Muscle layer of colon (tissue), 2 donors: ENCODE data around the gene PLXNA2.

Source experiments
- H3K27ac ChIP-seq: one replicate; pipeline ENCODE4 v1.7.0; 2013; ENCODE audit warnings: low read depth, mild to moderate bottlenecking, low read length, moderate library complexity
- H3K27me3 ChIP-seq, 2 donors: one replicate each; pipeline ENCODE4 v1.7.0; 2013; ENCODE audit warnings: low read length in 2 of 2, mild to moderate bottlenecking in 2 of 2; ENCODE audit not compliant: insufficient read depth in 2 of 2, control insufficient read depth in 1 of 2
- H3K36me3 ChIP-seq: one replicate; pipeline ENCODE4 v1.7.0; 2013; ENCODE audit warnings: mild to moderate bottlenecking, low read length; ENCODE audit not compliant: insufficient read depth
- H3K4me1 ChIP-seq: one replicate; pipeline ENCODE4 v1.7.0; 2013; ENCODE audit warnings: mild to moderate bottlenecking, low read length; ENCODE audit not compliant: insufficient read depth
- H3K4me3 ChIP-seq, 2 donors: one replicate each; pipeline ENCODE4 v1.7.0; 2013; ENCODE audit warnings: low read length in 2 of 2, low read depth in 1 of 2, mild to moderate bottlenecking in 1 of 2, moderate library complexity in 1 of 2
- H3K9ac ChIP-seq: one replicate; pipeline ENCODE4 v1.7.0; 2013; ENCODE audit warnings: low read length
- H3K9me3 ChIP-seq: one replicate; pipeline ENCODE4 v1.7.0; 2013; ENCODE audit warnings: mild to moderate bottlenecking, low read length
- donor health status: abdominal sarcoma.
- donor health status: Adenocarcinoma of cecum.

PLXNA2 gene, protein sequence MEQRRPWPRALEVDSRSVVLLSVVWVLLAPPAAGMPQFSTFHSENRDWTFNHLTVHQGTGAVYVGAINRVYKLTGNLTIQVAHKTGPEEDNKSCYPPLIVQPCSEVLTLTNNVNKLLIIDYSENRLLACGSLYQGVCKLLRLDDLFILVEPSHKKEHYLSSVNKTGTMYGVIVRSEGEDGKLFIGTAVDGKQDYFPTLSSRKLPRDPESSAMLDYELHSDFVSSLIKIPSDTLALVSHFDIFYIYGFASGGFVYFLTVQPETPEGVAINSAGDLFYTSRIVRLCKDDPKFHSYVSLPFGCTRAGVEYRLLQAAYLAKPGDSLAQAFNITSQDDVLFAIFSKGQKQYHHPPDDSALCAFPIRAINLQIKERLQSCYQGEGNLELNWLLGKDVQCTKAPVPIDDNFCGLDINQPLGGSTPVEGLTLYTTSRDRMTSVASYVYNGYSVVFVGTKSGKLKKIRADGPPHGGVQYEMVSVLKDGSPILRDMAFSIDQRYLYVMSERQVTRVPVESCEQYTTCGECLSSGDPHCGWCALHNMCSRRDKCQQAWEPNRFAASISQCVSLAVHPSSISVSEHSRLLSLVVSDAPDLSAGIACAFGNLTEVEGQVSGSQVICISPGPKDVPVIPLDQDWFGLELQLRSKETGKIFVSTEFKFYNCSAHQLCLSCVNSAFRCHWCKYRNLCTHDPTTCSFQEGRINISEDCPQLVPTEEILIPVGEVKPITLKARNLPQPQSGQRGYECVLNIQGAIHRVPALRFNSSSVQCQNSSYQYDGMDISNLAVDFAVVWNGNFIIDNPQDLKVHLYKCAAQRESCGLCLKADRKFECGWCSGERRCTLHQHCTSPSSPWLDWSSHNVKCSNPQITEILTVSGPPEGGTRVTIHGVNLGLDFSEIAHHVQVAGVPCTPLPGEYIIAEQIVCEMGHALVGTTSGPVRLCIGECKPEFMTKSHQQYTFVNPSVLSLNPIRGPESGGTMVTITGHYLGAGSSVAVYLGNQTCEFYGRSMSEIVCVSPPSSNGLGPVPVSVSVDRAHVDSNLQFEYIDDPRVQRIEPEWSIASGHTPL (N-terminal part only)

GRCh38 chr1:208243967-208244916 is at the start of gene PLXNA2:
Gene PLXNA2, minus strand, starts transcription at chr1:208244384. Its CDS starts 26,462 bp downstream, at chr1:208217922.
- H3K9ac ChIP-seq = peak within 1 kb of the TSS; percentile 60
- H3K27ac ChIP-seq = peak within 1 kb of the TSS; percentile 84
- peak within 1 kb of the TSS; percentile 70 to 84 for H3K4me3 ChIP-seq
- H3K4me1 ChIP-seq = peaks cover 22% of the 10 kb centered on the region
- no peaks in the 10 kb centered on the region for H3K9me3 ChIP-seq
- H3K36me3 ChIP-seq = no peaks in the 10 kb centered on the region
- H3K27me3 ChIP-seq = no peaks in the 10 kb centered on the region

- Histone ChIP-seq H3K4me1 (no peaks in the 10 kb centered on the region), H3K27me3 (no peaks in the 10 kb centered on the region), H3K9ac (no peak overlapping the region), H3K36me3 (no peaks in the 10 kb centered on the region), H3K9me3 (no peaks in the 10 kb centered on the region), H3K4me3 (no peak overlapping the region), H3K27ac (no peak overlapping the region)
These were observed 48.7 kb upstream of the PLXNA2 start for GRCh38 chr1:208292908-208293307.

DNA sequence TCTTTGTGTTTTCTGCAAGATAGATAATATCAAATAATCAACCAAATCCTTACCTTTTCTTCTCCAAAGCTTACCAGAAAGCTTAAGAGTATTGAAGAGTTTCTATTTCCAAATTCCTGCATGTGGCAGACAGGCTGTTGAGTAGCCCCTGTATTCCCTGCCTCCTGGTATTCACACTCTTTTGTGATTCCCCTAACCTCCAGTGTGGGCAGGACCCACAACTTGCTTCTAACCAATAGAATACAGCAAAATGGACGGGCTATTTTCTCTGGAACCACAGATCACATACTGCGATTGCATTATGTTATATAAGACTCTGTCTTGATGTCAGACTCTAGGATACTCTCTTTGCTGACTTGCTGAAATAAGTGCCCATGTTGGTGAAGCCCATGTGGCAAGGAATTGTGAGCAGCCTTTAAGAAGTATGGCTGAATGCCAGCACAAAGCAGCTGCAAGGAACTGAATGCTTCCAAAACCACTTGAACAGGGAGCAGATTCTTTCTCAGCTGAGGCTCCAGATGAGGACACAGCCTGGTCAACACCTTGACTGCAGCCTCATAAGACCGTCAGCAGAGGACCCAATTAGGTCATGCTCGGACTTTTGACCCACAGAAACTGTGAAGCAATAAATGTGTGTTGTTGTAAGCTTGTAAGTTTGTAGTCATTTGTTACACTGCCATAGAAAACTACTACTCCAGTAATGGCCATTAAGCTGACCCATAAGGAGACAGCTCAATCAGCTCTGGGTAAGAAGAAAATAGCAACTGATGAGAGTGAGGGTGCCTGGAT is 47.9 kb upstream of the PLXNA2 start:
- no peak overlapping the region for H3K27ac ChIP-seq
- H3K4me3 ChIP-seq = no peak overlapping the region
- H3K36me3 ChIP-seq = no peaks in the 10 kb centered on the region
- H3K27me3 ChIP-seq = no peaks in the 10 kb centered on the region
- no peaks in the 10 kb centered on the region for H3K9me3 ChIP-seq
- no peaks in the 10 kb centered on the region for H3K4me1 ChIP-seq
- no peak overlapping the region for H3K9ac ChIP-seq

DNA sequence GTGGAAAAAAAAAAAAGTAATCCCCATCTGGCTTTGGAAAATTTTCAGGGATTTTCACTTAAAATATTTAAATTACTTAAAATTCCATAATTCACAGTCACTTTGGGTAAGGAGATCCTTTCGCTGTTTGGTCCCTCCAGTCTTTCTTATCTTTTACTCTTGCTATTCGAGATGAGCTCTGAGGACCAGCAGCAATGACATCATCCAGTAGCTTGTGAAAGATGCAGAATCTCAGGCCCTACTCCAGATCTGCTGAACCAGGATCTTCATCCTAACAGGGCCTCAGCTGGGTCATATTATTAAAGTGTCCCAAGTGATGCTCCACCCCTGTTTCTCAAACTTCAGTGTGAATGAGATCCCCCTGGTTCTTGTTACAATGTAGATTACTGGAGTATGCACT is 46.9 kb upstream of the PLXNA2 start:
- Histone ChIP-seq H3K36me3 (no peaks in the 10 kb centered on the region), H3K27me3 (no peaks in the 10 kb centered on the region), H3K27ac (no peak overlapping the region), H3K4me3 (no peak overlapping the region), H3K9me3 (no peaks in the 10 kb centered on the region), H3K9ac (no peak overlapping the region), H3K4me1 (no peaks in the 10 kb centered on the region)

DNA sequence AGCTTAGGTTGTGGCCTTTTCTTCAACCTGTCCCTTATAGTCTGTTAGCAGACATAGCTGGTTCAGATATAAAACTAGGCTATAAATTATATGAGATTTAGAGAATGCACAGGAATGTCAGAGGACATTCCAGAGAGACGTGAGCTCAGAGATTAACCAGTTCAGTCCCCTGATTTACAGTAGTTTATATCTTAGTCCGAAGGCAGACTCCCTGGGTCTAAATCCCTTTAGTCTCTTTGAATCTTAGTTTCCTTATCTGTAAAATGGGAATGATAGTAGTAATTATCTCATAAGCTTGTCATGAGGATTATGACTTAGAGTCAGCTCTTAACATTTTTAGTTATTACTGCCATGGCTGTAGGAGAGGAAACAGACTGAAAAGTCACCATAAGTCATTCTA is 45.5 kb upstream of the PLXNA2 start:
- no peaks in the 10 kb centered on the region for H3K27me3 ChIP-seq

DNA sequence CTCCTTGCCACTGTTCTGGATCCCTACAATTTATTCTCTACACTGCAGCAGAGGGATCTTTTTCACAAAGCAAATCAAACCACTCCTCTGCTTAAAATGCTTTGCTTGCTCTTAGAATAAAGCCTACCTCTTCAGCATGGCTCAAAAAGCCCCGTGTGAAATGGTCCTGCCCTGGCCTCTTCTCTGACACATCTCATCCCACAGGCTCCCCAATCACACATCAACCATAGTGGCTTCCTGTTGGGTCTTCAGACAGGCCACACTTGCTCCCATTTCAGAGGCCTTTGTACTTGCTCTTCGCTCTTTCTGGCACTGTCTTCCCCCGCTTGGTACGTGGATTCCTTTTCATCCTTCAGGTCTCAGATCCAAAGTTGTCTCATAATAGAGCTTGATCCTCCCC is 44.3 kb upstream of the PLXNA2 start:
- H3K4me1 ChIP-seq = no peaks in the 10 kb centered on the region
- no peak overlapping the region for H3K4me3 ChIP-seq
- no peaks in the 10 kb centered on the region for H3K36me3 ChIP-seq
- H3K27me3 ChIP-seq = no peaks in the 10 kb centered on the region
- H3K27ac ChIP-seq = no peak overlapping the region
- H3K9me3 ChIP-seq = no peaks in the 10 kb centered on the region
- H3K9ac ChIP-seq = no peak overlapping the region

More for the DNA sequence above, 45.5 kb upstream of the PLXNA2 start:
- Histone ChIP-seq H3K9ac (no peak overlapping the region), H3K9me3 (no peaks in the 10 kb centered on the region), H3K4me1 (no peaks in the 10 kb centered on the region), H3K36me3 (no peaks in the 10 kb centered on the region), H3K27ac (no peak overlapping the region), H3K4me3 (no peak overlapping the region)

- no peaks in the 10 kb centered on the region for H3K36me3 ChIP-seq
- H3K4me3 ChIP-seq = no peak overlapping the region
- no peaks in the 10 kb centered on the region for H3K4me1 ChIP-seq
- no peaks in the 10 kb centered on the region for H3K27me3 ChIP-seq
- H3K9ac ChIP-seq = no peak overlapping the region
- no peaks in the 10 kb centered on the region for H3K9me3 ChIP-seq
- no peak overlapping the region for H3K27ac ChIP-seq
These were observed 36.7 kb upstream of the PLXNA2 start for GRCh38 chr1:208280681-208281450.

- Histone ChIP-seq H3K27ac (no peak overlapping the region), H3K9ac (no peak overlapping the region), H3K36me3 (no peaks in the 10 kb centered on the region), H3K4me3 (no peak overlapping the region), H3K27me3 (no peaks in the 10 kb centered on the region), H3K9me3 (no peaks in the 10 kb centered on the region), H3K4me1 (no peaks in the 10 kb centered on the region)
These were observed 35.8 kb upstream of the PLXNA2 start for GRCh38 chr1:208279826-208280588.

DNA sequence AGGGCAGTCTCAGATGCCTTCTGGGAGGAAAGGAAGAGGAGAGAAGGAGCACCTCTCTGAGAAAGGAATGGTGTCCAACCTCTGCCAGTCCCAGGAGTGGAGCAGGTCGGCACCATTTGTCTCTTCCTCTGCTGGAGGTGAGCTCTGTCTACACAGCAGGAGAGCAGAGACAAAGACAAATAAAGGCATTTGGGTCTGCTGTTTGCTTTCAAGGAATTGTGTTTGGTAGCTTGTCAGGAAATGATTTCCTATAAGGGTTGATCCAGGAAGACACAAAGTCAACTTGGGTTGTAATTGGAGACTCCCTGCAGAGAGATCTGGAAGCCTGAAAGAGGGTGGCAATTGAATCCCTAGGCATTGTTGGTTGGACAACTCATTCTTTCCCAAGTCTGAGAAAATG is 34.5 kb upstream of the PLXNA2 start:
- Histone ChIP-seq H3K27ac (no peak overlapping the region), H3K4me3 (no peak overlapping the region), H3K36me3 (no peaks in the 10 kb centered on the region), H3K9ac (no peak overlapping the region), H3K27me3 (no peaks in the 10 kb centered on the region), H3K9me3 (no peaks in the 10 kb centered on the region), H3K4me1 (no peaks in the 10 kb centered on the region)
